GM21515 (cell line): ENCODE measurements around the gene CAPN7.

Source experiments
- ATAC-seq: cut with Tn5 transposase; IDR thresholded peaks from one replicate; pipeline ENCODE4 v1.9.1; 2021; ENCODE audit not compliant: unreplicated experiment

The CAPN7 gene

GRCh38 chr3:15294929-15295328 is 88.9 kb downstream of the CAPN7 start:
- ATAC-seq, result no peak

GRCh38 chr3:15295506-15295905 is 89.5 kb downstream of the CAPN7 start:
- ATAC-seq, result no peak

GRCh38 chr3:15297608-15298350 is 91.7 kb downstream of the CAPN7 start:
- no peak for ATAC-seq

GRCh38 chr3:15298504-15298903 is 92.5 kb downstream of the CAPN7 start:
- no peak for ATAC-seq

- no peak for ATAC-seq
These were observed 93.0 kb downstream of the CAPN7 start for GRCh38 chr3:15299036-15299435.

- ATAC-seq, result no peak
These were observed 94.5 kb downstream of the CAPN7 start for GRCh38 chr3:15300323-15301078.

- no peak for ATAC-seq
These were observed 95.7 kb downstream of the CAPN7 start for GRCh38 chr3:15301761-15302160.
